Cardiac septum (tissue), 1 donor: Measurements from ENCODE around the gene ZNF443. TPM values are rescaled to one million over a fixed set of nuclear protein-coding genes. Genes with fewer than 3 reads are reported as not detected.
"Not testable (repeated sequence)": the region's sequence is repeated elsewhere in the genome, so short reads cannot be mapped to it uniquely, and the experiment has no call there.

Source experiments
- DNase-seq: peaks from one replicate; pipeline ENCODE4 v3.0.0-alpha.2; 2020; ENCODE audit warnings: low spot score
- intact Hi-C: fragments of 100-400 bp; cut with DNase I; formaldehyde crosslinking; loops from one replicate; pipeline ENCODE4 v1.14.0; 2022
- total RNA-seq: library from RNA; stranded (reverse); fragmentation: NEBNext Ultra II Directional; extraction: Animal tissue kit (Norgen Biotek cat#: 25700); gene quantifications from one replicate; pipeline ENCODE4 v1.2.1, GENCODE V29; 2021
- donor health status: DM: no; HTN: no; CAD: no.

The ZNF443 gene
- total RNA-seq, 1 donor from 2014 or later = 2.0 TPM

DNA sequence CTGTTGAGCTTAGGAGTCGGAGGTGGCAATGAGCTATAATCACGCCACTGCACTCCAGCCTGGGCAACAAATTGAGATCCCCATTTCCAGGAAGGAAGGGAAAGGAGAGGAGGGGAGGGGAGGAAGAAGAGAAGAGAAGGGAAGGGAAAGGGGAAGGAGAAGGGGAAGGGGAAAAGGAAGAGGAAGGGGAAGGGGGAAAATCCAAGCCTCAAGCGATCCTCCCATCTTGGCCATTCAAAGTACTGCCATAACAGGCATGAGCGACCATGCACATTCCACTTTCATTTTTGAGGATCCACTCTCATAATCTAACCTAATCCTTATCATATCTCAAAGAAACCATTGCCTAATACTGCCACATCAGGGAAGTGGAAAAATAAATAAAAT is 14.9 kb downstream of the ZNF443 start:
- intact Hi-C loops = no loop called here

DNA sequence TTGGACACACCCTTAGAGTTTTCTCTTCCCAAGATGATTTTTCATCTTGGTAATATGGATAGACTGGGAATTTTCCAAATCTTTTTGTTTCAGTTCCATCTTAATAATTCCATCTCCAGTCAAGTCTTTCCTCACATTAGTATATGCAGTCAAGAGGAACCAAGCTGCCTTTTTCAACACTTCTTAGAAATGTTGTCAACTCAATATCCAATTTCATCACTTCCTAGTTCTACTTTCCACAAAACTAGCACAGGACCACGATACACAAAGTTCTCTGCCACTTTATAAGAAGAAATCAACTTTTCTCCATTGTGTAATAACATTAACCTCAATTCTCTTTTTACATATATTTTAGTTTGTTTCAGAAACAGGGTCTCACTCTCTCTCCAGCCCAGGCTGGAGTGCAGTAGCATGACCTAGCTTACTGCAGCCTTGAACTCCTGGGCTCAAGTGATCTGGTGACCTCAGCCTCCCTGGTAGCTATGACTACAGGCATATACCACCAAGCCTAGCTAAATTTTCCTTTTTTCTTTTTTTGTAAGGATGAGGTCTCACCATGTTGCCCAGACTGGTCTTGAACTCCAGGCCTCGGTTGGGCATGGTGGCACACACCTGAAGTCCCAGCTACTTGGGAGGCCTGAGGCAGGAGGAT is 15.5 kb downstream of the ZNF443 start:
- intact Hi-C loops = no loop called here
- no peak for DNase-seq

More for the DNA sequence above, 14.9 kb downstream of the ZNF443 start:
- no peak for DNase-seq

DNA sequence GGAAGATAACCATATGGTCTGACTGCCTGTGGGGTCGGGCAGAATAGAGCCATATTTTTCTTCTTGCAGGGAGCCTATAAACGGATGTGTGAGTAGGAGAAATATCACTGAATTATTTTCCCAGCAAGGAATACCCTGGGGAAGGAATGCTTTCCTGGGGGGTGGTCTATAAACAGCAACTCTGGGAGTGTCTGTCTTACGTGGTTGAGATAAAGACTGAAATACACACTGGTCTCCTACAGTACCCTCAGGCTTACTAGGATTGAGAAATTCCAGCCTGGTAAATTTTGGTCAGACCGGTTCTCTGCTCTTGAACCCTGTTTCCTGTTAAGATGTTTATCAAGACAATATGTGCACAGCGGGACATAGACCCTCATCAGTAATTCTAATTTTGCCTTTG is 23.5 kb downstream of the ZNF443 start:
- intact Hi-C loops, DNase-seq: not testable (repeated sequence)

DNA sequence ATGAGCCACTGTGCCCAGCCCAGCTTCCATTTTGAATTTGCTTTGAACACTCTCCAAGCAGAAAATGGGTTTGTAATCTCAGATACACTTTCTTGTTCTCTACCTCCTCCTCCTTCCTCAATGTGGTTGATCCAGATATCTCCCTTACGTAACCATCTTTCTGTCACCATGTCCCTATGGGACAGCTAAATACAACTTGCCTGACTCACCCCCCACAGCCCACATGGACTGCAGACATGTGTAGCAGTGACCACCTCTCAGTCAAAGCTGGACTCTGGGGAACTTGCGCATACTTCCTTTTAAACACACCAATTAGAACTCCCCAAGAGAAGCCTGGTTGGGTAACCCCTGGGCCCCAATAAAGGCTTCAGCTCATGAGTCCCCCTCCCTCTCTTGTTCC is 28.9 kb downstream of the ZNF443 start:
- intact Hi-C loops = no loop called here
- no peak for DNase-seq

- intact Hi-C loops = loop anchor here (2.0 kb wide), 2 partner anchors 40 to 96 kb away; partner anchors contain the start of gene ZNF443
These were observed 40.0 kb downstream of the ZNF443 start, which contains the start of gene ZNF799 for GRCh38 chr19:12400633-12401502. ZNF799 (minus strand) TSS chr19:12401271; CDS start chr19:12401070, 201 bp downstream.

GRCh38 chr19:12399901-12400632 is 40.8 kb downstream of the ZNF443 start:
- not testable (repeated sequence) for DNase-seq
- intact Hi-C loops = loop anchor here (2.0 kb wide), 2 partner anchors 41 to 97 kb away; partner anchors contain the start of gene ZNF443

More at GRCh38 chr19:12400633-12401502, 40.0 kb downstream of the ZNF443 start, which contains the start of gene ZNF799:
- DNase-seq = peak; percentile 99

DNA sequence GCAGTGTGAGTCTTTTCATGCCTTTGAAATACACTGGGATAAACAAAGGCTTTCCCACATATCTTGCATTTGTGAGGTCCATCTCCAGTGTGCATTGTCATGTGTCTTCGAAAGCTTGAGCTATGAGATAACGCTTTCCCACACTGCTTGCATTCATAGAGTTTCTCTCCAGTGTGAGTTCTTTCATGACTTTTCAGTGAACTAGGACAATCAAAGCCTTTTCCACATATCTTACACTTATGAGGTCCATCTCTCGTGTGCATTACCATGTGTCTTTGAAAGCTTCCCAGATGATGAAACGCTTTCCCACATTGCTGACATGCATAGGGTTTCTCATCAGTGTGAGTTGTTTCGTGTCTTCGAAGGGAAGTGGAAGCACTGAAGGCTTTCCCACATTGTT is 49.7 kb downstream of the ZNF443 start:
- DNase-seq, intact Hi-C loops: not testable (repeated sequence)

GRCh38 chr19:12386365-12386764 is 54.5 kb downstream of the ZNF443 start:
- intact Hi-C loops = not testable (repeated sequence)

GRCh38 chr19:12380444-12380737 is 60.4 kb downstream of the ZNF443 start:
- no peak for DNase-seq
- intact Hi-C loops = no loop called here

More at GRCh38 chr19:12386365-12386764, 54.5 kb downstream of the ZNF443 start:
- DNase-seq = not testable (repeated sequence)

- no peak for DNase-seq
- intact Hi-C loops = no loop called here
These were observed 60.9 kb downstream of the ZNF443 start for GRCh38 chr19:12379732-12380443.

Other genes starting within 250 kb of the ZNF443 start
- 10.8 TPM for gene ZNF44, start 146.1 kb downstream of the ZNF443 start, total RNA-seq
- 3.7 TPM for gene ZNF563, start 107.4 kb downstream of the ZNF443 start, total RNA-seq
- gene ZNF442, start 75.3 kb downstream of the ZNF443 start, total RNA-seq = 4.3 TPM
- gene ZNF799, start 39.8 kb downstream of the ZNF443 start, total RNA-seq = 1.9 TPM
- 0.94 TPM for gene ZNF709, start 43.8 kb upstream of the ZNF443 start, total RNA-seq
- gene ZNF564, start 110.5 kb upstream of the ZNF443 start, total RNA-seq = 9.3 TPM
- 5.1 TPM for gene ZNF490, start 169.8 kb upstream of the ZNF443 start, total RNA-seq
- gene ZNF791, start 169.9 kb upstream of the ZNF443 start, total RNA-seq = 14.8 TPM
- 20.6 TPM for gene MAN2B1, start 225.7 kb upstream of the ZNF443 start, total RNA-seq
- 10.0 TPM for gene WDR83, start 225.8 kb upstream of the ZNF443 start, total RNA-seq
- 49.0 TPM for gene DHPS, start 240.9 kb upstream of the ZNF443 start, total RNA-seq
- not detected for gene GNG14, start 247.0 kb upstream of the ZNF443 start, total RNA-seq